Testis (tissue), 5 donors: ENCODE measurements around the gene PTRH1. TPM values are rescaled to one million over a fixed set of nuclear protein-coding genes. Genes with fewer than 3 reads are reported as not detected.

Experiments
- DNase-seq: peaks from one replicate; pipeline ENCODE4 v3.0.0-alpha.2; 2019
- H3K27ac ChIP-seq, 2 donors: fragments of 200-600 bp; sonication (generic); one replicate each; pipeline ENCODE4 v1.5.1; 2019
- H3K27me3 ChIP-seq: fragments of 200-600 bp; sonication (generic); one replicate; pipeline ENCODE4 v1.5.1; 2019
- H3K36me3 ChIP-seq: fragments of 200-600 bp; sonication (generic); one replicate; pipeline ENCODE4 v1.5.1; 2017; ENCODE audit warnings: low read depth; ENCODE audit errors: missing control alignments
- H3K4me1 ChIP-seq: fragments of 200-600 bp; sonication (generic); one replicate; pipeline ENCODE4 v1.5.1; 2019
- H3K4me3 ChIP-seq, 2 donors: fragments of 200-600 bp; sonication (generic); one replicate each; pipeline ENCODE4 v1.5.1; 2017 to 2019
- H3K9me3 ChIP-seq: fragments of 200-600 bp; sonication (generic); one replicate; pipeline ENCODE4 v1.5.1; 2017
- CTCF ChIP-seq, 3 experiments: fragments of 450-650 bp in 2 of 3; fragments of 200-600 bp in 1 of 3; sonication (generic) in 1 of 3; IDR thresholded peaks; one replicate each; pipeline ENCODE4 v1.5.1; 2016 to 2019; ENCODE audit warnings: antibody characterized with exemption in 3 of 3, mild to moderate bottlenecking in 2 of 3, moderate library complexity in 1 of 3
- POLR2A ChIP-seq: fragments of 450-650 bp; IDR thresholded peaks from one replicate; pipeline ENCODE4 v1.6.1; 2017; ENCODE audit warnings: antibody characterized with exemption, mild to moderate bottlenecking, moderate library complexity
- WGBS, 2 donors: methylation state at CpG; one replicate each; pipeline ENCODE4 v1.1.5; 2018; 5-methylcytosine and 5-hydroxymethylcytosine counted together
- intact Hi-C: fragments of 100-400 bp; cut with DNase I; formaldehyde crosslinking; loops from one replicate; pipeline ENCODE4 v1.15.1; 2023; ENCODE audit warnings: low total_unique reads
- long read RNA-seq, 2 donors: transcript quantifications; one replicate each; lab custom pipeline, GENCODE V29; 2026
- polyA plus RNA-seq: library from polyadenylated mRNA; stranded (reverse); fragments of 350-450 nt; fragmentation: Illumina TruSeq; extraction: RNeasy Lipid Tissue Mini Kit (QIAGEN cat#74804); gene quantifications from one replicate; pipeline ENCODE4 v1.2.3, GENCODE V29; 2014; ENCODE audit warnings: low read depth, low replicate concordance; ENCODE audit not compliant: insufficient read depth
- total RNA-seq, 2 donors: library from RNA; depleted of rRNA; stranded (reverse); fragments of >200 nt; gene quantifications; one replicate each; pipeline ENCODE4 v1.2.3, GENCODE V29; 2016

The PTRH1 gene
- total RNA-seq (10 to 100 TPM; 19.0 to 24.5 TPM), polyA plus RNA-seq (18.2 TPM)
- long read RNA-seq, donor 1, transcript PTRH1-208 (5 exons, 814 nt), result major isoform, 28 of 62 reads
- long read RNA-seq, donor 1, partial matches to known transcripts, result 31 of 62 reads
- long read RNA-seq, donor 1, other reads (novel, unspliced or antisense), result 0 of 62 reads
- long read RNA-seq, donor 2, transcript PTRH1-208 (5 exons, 814 nt), result major isoform, 15 of 23 reads
- long read RNA-seq, donor 2, partial matches to known transcripts, result 6 of 23 reads
- long read RNA-seq, donor 2, other reads (novel, unspliced or antisense), result 0 of 23 reads

GRCh38 chr9:127715470-127716337 is at the start of gene PTRH1, which contains the start of gene TTC16:
TSS of gene PTRH1 (minus strand) at chr9:127715663. CDS start at chr9:127715639, 24 bp downstream.
TSS of gene TTC16 (plus strand) at chr9:127716079. CDS start at chr9:127716146, 67 bp downstream.
- intact Hi-C loops, result no loop called here
- peak within 1 kb of the TSS; percentile 46 to 77 for H3K27ac ChIP-seq
- TF ChIP-seq POLR2A, result no peak
- TF ChIP-seq CTCF (IDR thresholded peaks at IDR 0.05), result no peak
- H3K4me1 ChIP-seq, result peaks cover 27% of the 10 kb centered on the region
- H3K9me3 ChIP-seq, result no peaks in the 10 kb centered on the region
- H3K4me3 ChIP-seq, result peak within 1 kb of the TSS; percentile 67 to 71
- H3K36me3 ChIP-seq, result no peaks in the 10 kb centered on the region
- peak; percentile 98 for DNase-seq
- H3K27me3 ChIP-seq, result no peaks in the 10 kb centered on the region
- 1 to 2% methylated on average over 27 to 65 of the region's 65 CpGs for WGBS, 2 donors

- intact Hi-C loops, result no loop called here
- no peaks in the 10 kb centered on the region for H3K9me3 ChIP-seq
- no peaks in the 10 kb centered on the region for H3K36me3 ChIP-seq
- no peak for TF ChIP-seq POLR2A
- peak in 2 of 3 experiments; percentile 22 to 38 for TF ChIP-seq CTCF (IDR thresholded peaks at IDR 0.05)
- H3K27me3 ChIP-seq, result no peaks in the 10 kb centered on the region
- no peaks in the 10 kb centered on the region for H3K4me1 ChIP-seq
- no peak overlapping the region for H3K27ac ChIP-seq
- 62 to 66% methylated on average over 7 of the region's 7 CpGs for WGBS, 2 donors
- DNase-seq, result peak; percentile 55
- no peak overlapping the region for H3K4me3 ChIP-seq
Observed at GRCh38 chr9:127763918-127764384, 48.5 kb upstream of the PTRH1 start.

- H3K27ac ChIP-seq, result no peak overlapping the region
- no peaks in the 10 kb centered on the region for H3K9me3 ChIP-seq
- H3K4me1 ChIP-seq, result no peaks in the 10 kb centered on the region
- TF ChIP-seq CTCF (IDR thresholded peaks at IDR 0.05) (no peak), POLR2A (no peak)
- no peak overlapping the region for H3K4me3 ChIP-seq
- intact Hi-C loops, result no loop called here
- no peaks in the 10 kb centered on the region for H3K36me3 ChIP-seq
- DNase-seq, result no peak
- WGBS, 2 donors, result 65 to 72% methylated on average over 16 of the region's 16 CpGs
- no peaks in the 10 kb centered on the region for H3K27me3 ChIP-seq
Observed at GRCh38 chr9:127762111-127762676, 46.7 kb upstream of the PTRH1 start.

GRCh38 chr9:127761491-127761956 is 46.1 kb upstream of the PTRH1 start:
- intact Hi-C loops, result no loop called here
- Histone ChIP-seq H3K27me3 (no peaks in the 10 kb centered on the region), H3K4me1 (no peaks in the 10 kb centered on the region), H3K9me3 (no peaks in the 10 kb centered on the region), H3K27ac (no peak overlapping the region), H3K36me3 (no peaks in the 10 kb centered on the region), H3K4me3 (no peak overlapping the region)
- DNase-seq, result no peak
- TF ChIP-seq POLR2A, result no peak
- no peak for TF ChIP-seq CTCF (IDR thresholded peaks at IDR 0.05)
- 61 to 63% methylated on average over 3 to 5 of the region's 5 CpGs for WGBS, 2 donors
